HG03066 (cell line): ENCODE data around the gene FBXL20.
"Not testable (repeated sequence)": the region's sequence is repeated elsewhere in the genome, so short reads cannot be mapped to it uniquely, and the experiment has no call there.

Experiments used
- ATAC-seq: cut with Tn5 transposase; IDR thresholded peaks from one replicate; pipeline ENCODE4 v1.9.1; 2021; ENCODE audit warnings: low read depth; ENCODE audit not compliant: unreplicated experiment

FBXL20 gene

DNA sequence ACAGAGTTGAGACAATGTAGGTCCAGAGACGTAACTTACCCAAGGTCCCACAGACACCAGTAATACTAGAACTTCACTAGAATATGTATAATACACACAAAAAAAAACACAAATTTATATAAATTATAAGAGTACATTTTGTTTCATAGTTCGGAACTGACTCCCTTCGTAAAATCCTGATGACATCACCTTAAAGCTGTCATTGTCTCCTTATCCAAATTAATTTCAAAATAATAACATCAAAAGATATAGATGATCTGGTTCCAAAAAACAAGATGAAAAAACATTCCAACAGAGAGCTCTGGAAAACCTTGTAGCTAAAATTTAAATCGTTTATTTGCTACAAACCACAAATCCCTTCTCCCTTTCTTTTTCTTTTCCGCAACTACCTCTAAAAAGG lies 10.0 kb downstream of the FBXL20 start:
- ATAC-seq: no peak

DNA sequence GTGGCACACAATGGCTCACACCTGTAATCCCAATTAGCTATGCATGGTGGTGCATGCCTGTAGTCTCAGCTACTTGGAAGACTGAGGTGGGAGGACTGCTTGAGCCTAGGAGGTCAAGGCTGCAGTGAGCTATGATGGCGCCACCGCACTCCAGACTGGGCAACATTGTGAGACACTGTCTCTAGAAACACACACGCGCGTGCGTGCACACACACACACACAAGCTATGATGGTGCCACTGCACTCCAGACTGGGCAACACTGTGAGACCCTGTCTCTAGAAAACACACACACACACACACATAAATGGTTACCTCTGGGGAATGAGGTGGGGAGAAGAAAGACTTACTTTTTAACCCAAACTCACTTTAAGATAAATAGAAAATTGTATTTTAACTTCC lies 16.4 kb downstream of the FBXL20 start:
- ATAC-seq: no peak

DNA sequence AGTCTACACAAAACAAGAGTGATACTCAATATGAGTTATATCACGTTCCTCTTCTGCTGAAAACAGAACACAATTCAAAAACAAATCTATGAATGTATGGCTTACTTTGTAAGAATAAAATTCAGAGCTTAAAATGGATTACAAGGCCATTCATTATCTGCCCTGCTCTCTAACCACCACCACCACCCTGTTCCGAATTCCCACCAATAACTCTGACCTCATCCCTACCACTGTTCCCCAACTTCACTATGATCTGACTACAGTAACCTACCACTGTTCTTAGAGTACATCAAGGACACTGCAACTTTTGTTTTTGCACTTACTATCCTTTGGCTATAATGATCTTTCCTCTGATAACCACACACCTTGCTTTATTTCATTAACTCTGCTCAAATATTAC lies 21.3 kb downstream of the FBXL20 start:
- ATAC-seq: no peak

DNA sequence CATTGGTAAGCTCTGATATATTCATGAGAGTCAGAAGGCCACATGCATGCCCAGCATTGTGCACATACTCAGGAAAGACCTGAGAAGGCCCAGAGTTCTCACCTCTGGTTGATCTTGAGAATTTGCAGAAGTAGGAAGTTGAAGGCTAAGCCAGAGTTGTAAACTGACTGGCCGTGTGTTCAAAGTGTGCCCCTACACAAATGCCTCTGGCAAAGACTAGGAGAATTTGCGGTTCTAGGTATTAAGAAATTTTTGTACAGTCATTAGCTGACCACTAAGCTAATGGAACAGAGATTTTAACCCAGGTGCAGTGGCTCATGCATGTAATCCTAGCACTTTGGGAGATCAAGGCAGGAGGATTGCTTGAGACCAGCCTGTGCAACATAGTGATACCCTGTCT lies 25.0 kb downstream of the FBXL20 start:
- no peak for ATAC-seq

DNA sequence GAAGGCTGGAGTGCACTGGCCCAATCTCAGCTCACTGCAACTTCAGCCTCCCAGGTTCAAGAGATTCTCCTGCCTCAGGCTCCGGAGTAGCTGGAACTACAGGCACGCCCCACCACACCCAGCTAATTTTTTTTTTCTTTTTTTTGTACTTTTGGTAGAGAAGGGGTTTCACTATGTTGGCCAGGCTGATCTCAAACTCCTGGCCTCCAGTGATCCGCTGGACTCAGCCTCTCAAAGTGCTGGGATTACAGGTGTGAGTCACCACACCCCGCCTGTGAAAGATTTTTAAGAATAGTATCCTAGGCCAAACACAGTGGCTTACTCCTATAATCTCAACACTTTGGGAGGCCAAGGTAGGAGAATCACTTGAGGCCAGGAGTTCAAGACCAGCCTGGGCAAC lies 33.6 kb downstream of the FBXL20 start:
- not testable (repeated sequence) for ATAC-seq

DNA sequence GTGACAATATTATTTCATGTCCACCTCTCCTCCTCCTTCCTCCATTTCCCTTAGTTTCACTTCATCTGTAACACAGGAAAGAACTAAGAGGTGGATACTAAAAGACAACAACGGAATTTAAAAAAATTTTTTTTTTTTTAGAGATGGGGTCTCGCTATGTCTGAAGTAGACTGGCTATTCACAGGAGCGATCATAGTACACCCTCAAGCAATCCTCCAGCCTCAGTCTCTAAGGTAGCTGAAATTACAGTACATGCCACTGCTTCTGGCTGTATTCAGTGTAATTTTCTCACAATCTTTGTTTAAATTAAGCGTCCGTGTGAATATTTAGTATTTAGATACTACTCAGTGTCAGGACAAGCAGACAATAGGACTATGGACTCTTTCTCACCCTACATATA lies 35.6 kb downstream of the FBXL20 start:
- no peak for ATAC-seq

DNA sequence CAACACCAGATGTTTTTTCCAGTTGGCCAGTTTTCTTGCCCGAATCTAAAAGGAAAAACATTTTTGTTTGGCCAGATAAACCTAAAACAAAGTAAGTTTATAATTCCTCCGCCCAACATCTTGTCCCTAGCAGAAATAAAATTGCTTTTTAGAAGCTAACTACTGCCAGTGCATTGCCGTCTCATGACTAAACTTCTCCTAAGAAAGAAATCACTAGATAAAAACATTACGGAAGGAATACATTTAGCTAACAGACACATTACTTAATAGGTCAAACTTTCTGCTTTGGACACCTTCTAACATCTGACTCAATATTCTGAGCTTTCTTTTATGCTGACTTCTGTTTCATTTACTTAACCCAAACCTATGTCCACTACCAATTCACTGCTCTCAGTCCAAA lies 36.2 kb downstream of the FBXL20 start:
- ATAC-seq: no peak

DNA sequence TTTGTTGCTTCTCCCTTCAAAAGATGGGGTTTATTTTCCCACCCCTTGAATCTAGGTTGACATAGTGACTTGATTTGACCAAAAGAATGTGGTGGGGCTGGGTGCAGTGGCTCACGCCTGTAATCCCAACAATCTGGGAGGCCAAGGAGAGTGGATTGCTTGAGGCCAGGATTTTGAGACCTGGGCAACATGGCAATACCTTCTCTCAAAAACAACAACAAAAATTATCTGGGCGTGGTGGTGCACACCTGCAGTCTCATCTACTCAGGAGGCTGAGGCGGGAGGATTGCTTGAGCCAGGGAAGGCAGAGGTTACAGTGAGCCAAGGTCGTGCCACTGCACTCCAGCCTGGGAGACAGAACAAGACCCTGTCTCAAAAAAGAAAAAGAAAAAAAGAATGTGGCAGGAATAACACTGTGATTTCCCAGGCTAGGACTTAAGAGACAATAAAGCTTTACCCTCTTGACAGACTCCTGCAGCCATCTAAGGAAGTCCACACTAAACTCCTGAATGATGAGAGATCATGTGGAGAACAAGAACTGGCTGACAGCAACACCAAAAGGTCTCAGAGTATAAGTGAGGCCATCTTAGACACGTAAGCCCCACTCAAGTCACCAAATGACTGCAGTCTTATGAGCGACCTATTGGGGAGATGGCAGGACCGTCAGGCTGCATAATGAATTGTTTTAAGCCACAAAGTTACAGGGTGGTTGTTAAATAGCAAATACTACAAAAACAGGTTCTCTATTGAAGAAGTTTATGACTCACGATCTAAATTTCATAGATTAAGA lies 37.0 kb downstream of the FBXL20 start:
- ATAC-seq: no peak

DNA sequence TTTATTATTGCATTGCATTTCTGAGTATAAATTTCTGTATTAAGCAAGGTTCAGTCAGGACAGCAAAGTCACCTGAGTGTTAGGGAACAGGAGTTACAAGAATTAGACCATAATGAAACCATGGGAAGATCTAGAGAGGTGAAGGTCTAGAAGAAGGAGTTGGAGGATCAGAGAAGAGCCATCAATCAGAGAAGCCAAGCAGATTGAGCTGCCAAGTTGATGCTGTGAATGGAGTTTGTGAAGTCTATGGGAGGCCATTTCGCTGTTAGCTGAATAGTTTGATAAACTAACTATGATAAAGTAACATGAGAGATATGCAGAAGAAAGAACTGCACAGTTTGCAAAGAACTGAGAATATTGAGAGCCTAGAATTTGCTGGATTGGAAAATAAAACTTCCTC lies 40.4 kb downstream of the FBXL20 start:
- no peak for ATAC-seq

DNA sequence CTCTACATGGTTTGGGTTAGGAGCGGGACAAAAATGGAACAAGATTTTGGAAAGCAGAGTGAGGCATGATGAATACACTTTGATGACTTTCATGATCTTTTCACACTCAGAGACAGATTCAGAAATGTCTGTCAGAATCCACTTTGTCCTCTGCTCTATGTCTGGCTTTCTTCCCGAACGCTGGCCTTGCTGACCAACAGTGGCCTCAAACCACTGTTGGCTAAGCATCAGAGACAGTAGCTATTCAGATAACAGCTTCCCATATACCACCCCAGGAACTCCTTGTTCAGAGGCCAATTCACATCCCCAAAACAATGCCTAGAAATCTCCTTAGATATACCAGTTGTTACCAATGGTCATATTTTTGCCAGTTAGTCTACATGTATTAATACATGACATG lies 40.9 kb downstream of the FBXL20 start:
- ATAC-seq: no peak

DNA sequence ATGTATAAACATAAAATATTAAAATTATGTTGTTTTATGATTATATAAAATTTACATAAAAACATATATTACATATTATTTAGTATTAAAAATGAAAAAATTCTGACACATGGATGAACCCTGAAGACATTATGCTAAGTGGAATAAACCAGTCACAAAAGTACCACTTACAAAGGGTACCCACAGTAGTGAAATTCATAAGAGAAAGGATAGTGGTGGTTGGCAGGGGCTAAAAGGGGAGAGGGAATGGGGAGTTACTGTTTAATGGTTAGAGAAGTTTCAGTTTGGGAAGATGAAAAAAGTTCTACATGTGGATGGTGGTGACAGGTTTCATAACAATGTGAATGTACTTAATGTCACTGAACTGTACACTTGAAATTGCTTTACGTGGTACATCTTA lies 41.4 kb downstream of the FBXL20 start:
- no peak for ATAC-seq

DNA sequence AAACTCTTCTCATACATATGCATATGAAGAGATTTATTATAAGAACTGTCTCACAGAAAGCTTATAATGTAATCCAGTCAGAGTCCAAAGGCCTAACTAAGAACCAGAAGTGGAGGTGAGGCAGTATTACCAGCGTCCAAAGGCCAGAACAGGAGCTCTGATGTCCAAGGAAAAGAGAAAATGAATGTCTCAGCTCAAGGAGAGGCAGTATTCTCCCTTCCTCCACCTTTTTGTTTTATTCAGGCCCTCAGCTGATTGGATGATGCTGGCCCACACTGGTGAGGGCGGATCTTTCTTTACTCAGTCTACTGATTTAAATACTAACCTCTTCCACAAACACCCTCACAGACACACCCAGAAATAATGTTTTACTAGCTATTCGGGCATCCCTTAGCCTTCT lies 43.4 kb downstream of the FBXL20 start:
- ATAC-seq: no peak

DNA sequence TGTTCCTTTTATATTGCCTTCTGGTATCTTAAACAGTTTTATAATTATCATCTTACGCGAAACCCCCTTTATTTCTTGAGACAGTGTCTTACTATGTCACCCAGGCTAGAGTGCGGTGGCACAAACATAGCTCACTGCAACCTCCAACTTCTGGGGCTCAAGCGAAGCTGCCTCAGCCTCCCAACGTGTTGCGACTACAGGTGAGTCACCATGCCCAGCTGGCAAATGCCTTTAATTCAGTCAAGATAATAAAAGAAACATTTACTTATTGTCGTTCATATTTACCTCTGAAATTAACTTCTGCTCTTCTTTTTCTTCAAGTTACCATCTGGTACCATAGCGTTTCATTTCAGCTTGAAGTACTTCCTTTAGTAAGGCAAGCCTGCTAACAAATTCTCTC lies 43.9 kb downstream of the FBXL20 start:
- ATAC-seq: no peak

DNA sequence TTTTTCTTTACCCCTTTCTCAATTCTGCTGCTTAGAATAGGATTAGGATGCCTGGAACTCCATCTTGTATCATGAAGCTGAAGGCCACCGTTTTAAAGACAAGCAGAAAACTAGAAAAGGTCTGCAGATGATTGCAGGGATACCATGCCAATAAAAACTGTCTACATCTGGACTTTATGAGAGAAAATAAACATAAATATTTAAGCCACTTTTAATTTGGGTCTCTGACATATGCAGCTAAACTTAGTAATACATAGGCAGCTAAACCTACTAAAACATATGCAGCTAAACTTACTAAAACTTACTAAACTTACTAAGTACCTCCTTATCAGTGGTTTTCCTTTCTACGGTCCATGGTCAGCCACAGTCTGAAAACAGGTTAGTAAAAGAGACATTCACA lies 48.4 kb downstream of the FBXL20 start:
- no peak for ATAC-seq

DNA sequence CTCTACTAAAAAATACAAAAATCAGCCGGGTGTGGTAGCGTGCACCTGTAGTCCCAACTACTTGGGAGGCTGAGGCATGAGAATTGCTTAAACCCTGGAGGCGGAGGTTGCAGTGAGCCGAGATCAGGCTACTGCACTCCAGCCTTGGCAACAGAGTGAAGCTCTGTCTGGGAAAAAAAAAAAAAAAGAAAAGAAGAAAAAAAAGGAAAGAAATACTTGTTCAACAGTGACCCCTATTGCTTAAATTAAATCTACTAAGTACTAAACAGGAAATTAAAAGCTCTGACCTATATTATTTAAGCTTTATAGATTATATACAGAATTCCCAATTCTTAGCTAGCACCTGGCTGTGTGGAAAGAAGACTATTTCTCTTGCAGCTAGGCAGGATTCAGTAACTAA lies 48.9 kb downstream of the FBXL20 start:
- ATAC-seq: no peak

DNA sequence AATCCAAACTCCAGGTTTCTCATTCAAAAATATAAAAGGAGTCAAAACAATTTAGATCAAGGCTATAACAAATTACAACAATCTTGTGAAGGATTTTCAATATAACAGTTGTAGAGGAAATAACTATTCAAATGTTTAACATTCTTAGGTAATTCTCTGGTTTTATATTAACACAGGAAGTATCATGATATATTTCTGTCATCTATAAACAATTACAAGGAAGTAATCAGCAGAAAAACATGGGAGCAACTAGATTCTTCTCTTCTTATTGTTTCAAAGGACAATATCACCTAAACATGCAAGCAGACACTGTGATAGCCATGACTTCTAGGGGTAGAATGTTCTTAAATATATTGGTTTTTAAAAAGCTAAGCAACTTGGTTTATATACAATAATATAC lies 49.9 kb downstream of the FBXL20 start:
- no peak for ATAC-seq

DNA sequence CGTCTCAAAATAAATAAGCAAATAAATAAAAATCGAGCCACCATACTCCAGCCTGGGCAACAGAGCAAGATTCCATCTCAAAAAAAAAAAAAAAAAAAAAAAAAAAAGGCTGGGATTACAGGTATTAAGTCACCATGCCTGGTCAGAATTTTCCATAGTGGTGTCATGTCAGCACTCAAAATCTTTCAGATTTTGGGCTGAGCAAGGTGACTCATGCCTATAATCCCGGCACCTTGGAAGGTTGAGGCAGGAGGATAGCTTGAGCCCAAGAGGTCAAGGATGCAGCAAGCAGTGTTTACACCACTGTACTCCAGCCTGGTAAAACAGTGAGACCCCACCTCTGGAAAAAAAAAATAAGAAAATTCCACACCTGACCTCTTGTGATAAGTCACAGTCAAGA lies 52.2 kb downstream of the FBXL20 start:
- no peak for ATAC-seq

DNA sequence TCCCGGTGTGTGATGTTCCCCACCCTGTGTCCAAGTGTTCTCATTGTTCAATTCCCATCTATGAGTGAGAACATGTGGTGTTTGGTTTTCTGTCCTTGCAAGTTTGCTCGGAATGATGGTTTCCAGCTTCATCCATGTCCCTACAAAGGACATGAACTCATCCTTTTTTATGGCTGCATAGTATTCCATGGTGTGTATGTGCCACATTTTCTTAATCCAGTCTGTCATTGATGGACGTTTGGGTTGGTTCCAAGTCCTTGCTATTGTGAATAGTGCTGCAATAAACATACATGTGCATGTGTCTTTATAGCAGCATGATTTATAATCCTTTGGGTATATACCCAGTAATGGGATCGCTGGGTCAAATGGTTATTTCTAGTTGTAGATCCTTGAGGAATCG lies 54.6 kb downstream of the FBXL20 start:
- ATAC-seq: not testable (repeated sequence)

DNA sequence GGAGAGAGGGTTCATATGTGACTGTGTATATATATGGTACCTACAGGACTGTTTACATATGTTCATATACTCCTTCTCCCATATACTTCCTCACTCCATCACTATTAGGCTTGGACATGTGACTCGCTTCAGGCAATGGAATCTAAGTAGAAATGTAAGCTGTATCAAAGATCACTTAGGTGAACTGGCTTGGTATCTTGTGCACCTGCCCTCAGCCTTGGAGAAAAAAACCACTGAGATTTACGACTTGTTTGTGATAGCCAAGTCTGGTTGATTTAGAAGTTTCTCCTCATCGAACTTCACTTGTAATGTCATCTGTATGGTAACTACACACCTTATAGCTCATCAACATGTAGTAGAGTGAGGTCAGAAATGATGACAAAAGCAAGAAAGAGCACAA lies 59.9 kb downstream of the FBXL20 start:
- no peak for ATAC-seq

DNA sequence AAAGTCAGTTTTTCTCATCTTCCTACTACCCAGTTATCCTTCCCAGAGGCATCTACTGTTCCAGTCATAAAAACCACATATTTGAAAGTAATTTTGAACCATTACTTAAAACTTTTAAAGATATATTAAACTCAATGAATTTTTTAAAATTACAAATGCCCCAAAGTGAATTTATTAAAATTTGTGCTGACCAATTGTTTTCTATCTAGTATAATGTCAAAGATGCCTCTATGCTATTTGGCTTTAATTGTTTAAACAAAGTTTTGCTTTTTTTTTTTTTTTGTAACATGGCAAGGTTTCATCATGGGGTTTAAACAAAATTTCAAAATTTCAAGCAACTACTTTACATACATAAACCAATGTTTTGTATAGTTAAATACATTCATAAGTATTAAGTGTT lies 60.7 kb downstream of the FBXL20 start:
- no peak for ATAC-seq

DNA sequence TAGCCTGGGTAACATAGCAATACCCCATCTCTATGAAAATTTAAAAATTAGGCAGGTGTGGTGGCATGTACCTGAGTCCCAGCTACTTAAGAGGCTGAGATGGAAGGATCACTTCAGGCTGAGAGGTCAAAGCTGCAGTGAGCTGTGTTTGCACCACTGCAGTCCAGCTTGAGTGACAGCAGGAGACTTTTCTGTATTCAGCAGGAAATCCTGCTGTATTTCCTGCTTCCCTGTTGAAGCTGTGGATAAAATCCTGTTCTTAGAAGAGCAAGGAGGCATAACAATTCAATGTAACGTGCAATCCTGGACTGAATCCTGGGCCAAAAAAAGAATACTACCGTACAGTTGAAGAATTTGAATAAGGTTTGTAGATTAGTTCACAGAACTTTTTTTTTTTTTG lies 62.2 kb downstream of the FBXL20 start:
- no peak for ATAC-seq

DNA sequence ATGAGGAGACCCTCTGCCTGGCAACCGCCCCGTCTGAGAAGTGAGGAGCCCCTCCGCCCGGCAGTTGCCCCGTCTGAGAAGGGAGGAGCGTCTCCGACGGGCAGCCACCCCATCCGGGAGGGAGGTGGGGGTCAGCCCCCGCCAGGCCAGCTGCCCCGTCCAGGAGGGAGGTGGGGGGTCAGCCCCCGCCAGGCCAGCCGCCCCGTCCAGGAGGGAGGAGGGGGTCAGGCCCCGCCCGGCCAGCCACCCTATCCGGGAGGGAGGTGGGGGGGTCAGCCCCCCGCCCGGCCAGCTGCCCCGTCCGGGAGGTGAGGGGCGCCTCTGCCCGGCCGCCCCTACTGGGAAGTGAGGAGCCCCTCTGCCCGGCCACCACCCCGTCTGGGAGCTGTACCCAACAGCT lies 63.8 kb downstream of the FBXL20 start:
- not testable (repeated sequence) for ATAC-seq

DNA sequence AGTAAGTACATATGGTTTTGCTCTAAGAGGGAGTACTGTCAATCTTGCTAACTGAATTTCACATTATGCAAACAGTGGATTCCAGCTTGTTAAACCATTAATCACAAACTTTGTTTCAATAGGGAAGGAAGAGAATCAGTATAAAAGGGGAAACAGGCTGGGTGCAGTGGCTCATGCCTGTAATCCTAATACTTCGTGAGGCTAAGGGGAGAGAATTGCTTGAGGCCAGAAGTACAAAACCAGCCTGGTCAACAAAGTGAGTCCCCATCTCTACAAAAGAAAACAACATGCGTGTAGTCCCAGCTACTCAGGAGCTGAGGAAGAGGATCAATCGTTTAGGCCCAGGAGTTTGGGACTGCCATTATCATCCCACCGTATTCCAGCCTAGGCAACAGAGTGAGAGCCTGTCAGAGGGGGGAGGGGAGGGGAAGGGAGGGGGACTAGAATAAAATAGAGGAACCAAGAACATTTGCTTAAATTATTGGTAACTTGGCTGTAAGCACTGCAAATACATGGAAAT lies 65.7 kb downstream of the FBXL20 start:
- ATAC-seq: no peak
